Mucosa of descending colon (tissue), 3 donors: Measurements from ENCODE around the gene CCDC40. TPM values are rescaled to one million over a fixed set of nuclear protein-coding genes. Genes with fewer than 3 reads are reported as not detected.
A peak's percentile ranks its signal among the peaks of the same experiment; 100 is the strongest.

ENCODE experiments used
- ATAC-seq: fragments of 200-7000 bp; cut with Tn5 transposase; one replicate; pipeline ENCODE4 v1.9.1; 2020; ENCODE audit warnings: mild to moderate bottlenecking, moderate library complexity
- DNase-seq, 3 donors: peaks; one replicate each; pipeline ENCODE4 v3.0.0-alpha.2; 2020
- H3K36me3 ChIP-seq: fragments of 200-600 bp; one replicate; pipeline ENCODE4 v1.8.0; 2021; ENCODE audit warnings: low read depth, mild to moderate bottlenecking
- H3K4me1 ChIP-seq: fragments of 200-600 bp; one replicate; pipeline ENCODE4 v1.8.0; 2021; ENCODE audit warnings: low read depth, mild to moderate bottlenecking
- H3K4me3 ChIP-seq: fragments of 200-600 bp; one replicate; pipeline ENCODE4 v1.8.0; 2021; ENCODE audit warnings: mild to moderate bottlenecking
- H3K9me3 ChIP-seq: fragments of 200-600 bp; one replicate; pipeline ENCODE4 v1.8.0; 2021; ENCODE audit warnings: mild to moderate bottlenecking
- CTCF ChIP-seq: fragments of 200-600 bp; IDR thresholded peaks from one replicate; pipeline ENCODE4 v1.8.0; 2022; ENCODE audit warnings: antibody characterized with exemption, mild to moderate bottlenecking
- intact Hi-C, 2 donors: fragments of 100-400 bp; cut with DNase I in 1 of 2; cut with micrococcal nuclease in 1 of 2; formaldehyde crosslinking; loops; one replicate each; pipeline versions ENCODE4 v1.11.0 to v1.11.1; 2022; cut with DNase I, micrococcal nuclease
- total RNA-seq, 3 donors: library from RNA; stranded (reverse); fragmentation: NEBNext Ultra II Directional in 2 of 3; extraction: Animal tissue kit (Norgen Biotek cat#: 25700) in 2 of 3; gene quantifications; one replicate each; pipeline versions ENCODE4 v1.2.1 to v1.2.4, GENCODE V29; 2021 to 2023
- donor health status: DM: no; HTN: no; CAD: no; lungs with moderate emphysema.
- donor health status: DM: no; HTN: no; CAD: no.
- donor health status: DM: no; HTN: yes; CAD: no.

The CCDC40 gene
- total RNA-seq, 3 donors from 2014 or later: 2.1 to 5.9 (median 2.7) TPM

- TF ChIP-seq CTCF: no peak
- ATAC-seq (peak; percentile 99), DNase-seq (peak in 2 of 3 donors; percentile 57 to 64)
- intact Hi-C loops: no loop called here
- no peaks in the 10 kb centered on the region for H3K9me3 ChIP-seq
- H3K36me3 ChIP-seq: peaks cover 31% of the 10 kb centered on the region
- H3K4me1 ChIP-seq: peaks cover 12% of the 10 kb centered on the region
- H3K4me3 ChIP-seq: no peak overlapping the region
Measured at GRCh38 chr17:80138856-80139426, 102.5 kb downstream of the CCDC40 start.

DNA sequence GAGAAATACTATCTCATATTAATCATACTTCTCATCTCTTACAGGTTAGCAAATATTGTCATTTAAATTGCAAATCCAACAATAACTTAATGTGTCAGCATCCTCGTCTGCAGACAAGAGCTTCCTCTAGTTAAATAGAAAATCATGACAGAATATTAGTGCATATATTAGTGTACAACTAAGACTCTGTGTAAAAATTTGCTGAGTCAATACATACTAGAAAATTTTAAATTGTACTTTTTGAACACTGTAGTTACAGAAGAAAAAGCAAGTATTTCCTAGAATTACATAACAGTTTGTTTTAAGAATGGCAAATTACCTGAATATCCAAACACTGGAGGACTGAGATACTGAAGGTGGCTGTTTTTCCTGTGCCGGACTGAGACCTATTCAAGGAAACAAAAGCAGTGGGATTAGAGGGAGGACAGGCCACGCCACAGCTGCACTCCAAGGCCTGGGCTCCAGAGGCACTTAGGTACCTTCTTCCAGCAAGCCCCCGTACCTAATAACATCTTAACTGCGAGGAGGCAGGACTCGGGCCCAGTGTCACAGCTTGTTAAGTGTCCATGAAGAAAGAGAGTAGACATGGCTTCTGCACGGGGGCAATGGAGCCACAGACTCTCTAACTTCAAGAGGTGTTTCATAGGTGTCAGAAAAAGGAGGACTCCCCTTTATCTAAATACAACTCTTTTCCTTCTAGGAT lies 105.2 kb downstream of the CCDC40 start:
- Histone ChIP-seq H3K4me3 (no peak overlapping the region), H3K9me3 (no peaks in the 10 kb centered on the region), H3K4me1 (peaks cover 26% of the 10 kb centered on the region), H3K36me3 (peaks cover 25% of the 10 kb centered on the region)
- DNase-seq (no peak), ATAC-seq (no peak)
- TF ChIP-seq CTCF: no peak
- intact Hi-C loops: loop anchor here in 1 of 2 donors (10.0 kb wide), 1 partner anchor 57 kb away; no protein-coding TSS in a partner anchor

DNA sequence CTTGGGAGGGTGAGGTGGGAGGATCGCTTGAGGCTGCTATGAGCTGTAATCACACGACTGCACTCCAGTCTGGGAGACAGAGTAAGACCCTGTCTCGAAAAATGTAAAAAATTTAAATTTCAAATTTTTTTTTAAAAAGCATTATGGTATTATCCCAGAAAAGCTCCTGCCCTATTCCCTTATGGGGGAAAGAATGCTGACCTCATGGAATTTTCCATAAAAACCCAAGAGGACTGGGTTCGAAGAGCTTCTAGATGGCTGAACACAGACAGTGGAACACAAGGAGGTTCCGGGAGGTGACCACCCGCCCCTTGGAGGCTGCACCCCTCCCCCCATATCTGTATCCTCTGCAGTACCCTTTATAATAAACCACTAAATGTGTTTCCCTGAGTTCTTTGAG lies 106.5 kb downstream of the CCDC40 start:
- Histone ChIP-seq H3K9me3 (no peaks in the 10 kb centered on the region), H3K36me3 (peaks cover 14% of the 10 kb centered on the region), H3K4me1 (peaks cover 27% of the 10 kb centered on the region), H3K4me3 (no peak overlapping the region)
- DNase-seq (no peak), ATAC-seq (no peak)
- intact Hi-C loops: loop anchor here in 1 of 2 donors (10.0 kb wide), 1 partner anchor 58 kb away; no protein-coding TSS in a partner anchor
- TF ChIP-seq CTCF: no peak

DNA sequence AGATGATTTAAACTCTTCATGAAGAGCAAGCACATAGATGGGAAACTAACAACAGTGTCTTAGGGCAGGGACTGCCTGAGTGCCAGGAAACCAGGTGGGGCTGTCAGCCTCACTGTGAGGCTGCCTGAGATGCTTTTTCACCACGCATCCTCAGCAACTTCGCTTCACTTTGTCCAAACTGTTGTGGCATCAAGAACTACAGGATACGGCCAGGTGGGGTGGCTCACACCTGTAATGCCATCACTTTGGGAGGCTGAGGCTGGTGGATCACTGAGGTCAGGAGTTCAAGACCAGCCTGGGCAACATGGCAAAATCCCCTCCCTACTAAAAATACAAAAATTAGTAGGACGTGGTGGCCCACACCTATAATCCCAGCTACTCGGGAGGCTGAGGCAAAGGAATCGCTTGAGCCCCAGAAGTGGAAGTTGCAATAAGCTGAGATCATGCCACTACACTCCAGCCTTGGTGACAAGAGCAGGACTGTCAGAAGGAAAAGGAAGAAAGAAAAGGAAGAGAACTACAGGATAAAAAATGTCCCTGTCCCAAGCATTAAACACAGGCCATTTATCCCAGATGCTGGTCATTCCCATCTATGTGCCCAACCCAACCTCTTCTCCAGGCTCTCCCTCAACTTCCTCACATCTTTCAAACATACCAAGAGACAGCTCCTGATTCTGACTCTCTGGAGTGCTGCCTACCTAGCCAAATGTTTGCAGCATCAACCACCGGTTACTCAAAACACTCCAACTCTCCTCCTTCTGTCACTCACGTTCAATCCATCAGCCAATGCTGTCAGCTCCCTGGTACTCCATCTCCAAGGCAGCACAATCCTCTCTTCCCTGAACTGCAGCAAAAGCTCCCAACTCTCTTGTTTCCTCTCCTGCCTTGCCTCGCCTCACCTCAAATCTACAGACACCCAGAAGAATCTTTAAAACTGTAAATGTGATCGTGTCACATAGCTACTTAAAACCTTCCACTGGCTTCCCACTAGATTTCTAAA lies 108.9 kb downstream of the CCDC40 start:
- DNase-seq: no peak
- intact Hi-C loops: loop anchor here in 1 of 2 donors (10.0 kb wide), 1 partner anchor 61 kb away; no protein-coding TSS in a partner anchor
- ATAC-seq: no peak
- H3K9me3 ChIP-seq: no peaks in the 10 kb centered on the region
- TF ChIP-seq CTCF: no peak
- peaks cover 9% of the 10 kb centered on the region for H3K36me3 ChIP-seq
- no peak overlapping the region for H3K4me3 ChIP-seq
- peaks cover 19% of the 10 kb centered on the region for H3K4me1 ChIP-seq
